Tibial nerve (tissue), 4 donors: ENCODE data around the gene AGAP3. TPM values are rescaled to one million over a fixed set of nuclear protein-coding genes. Genes with fewer than 3 reads are reported as not detected.

Experiments
- DNase-seq, 2 donors: peaks; one replicate each; pipeline ENCODE4 v3.0.0-alpha.2; 2019; ENCODE audit warnings: low spot score in 2 of 2
- H3K27ac ChIP-seq, 4 donors: fragments of 200-600 bp; sonication (generic) in 3 of 4; one replicate each; pipeline ENCODE4 v1.5.1; 2017 to 2019; ENCODE audit warnings: mild to moderate bottlenecking in 1 of 4
- H3K27me3 ChIP-seq, 2 donors: fragments of 200-600 bp; sonication (generic) in 1 of 2; one replicate each; pipeline versions ENCODE4 v1.5.1 to v1.6.0; 2017 to 2019
- H3K36me3 ChIP-seq, 3 donors: fragments of 200-600 bp; sonication (generic); one replicate each; pipeline ENCODE4 v1.5.1; 2018 to 2019
- H3K4me1 ChIP-seq, 4 donors: fragments of 200-600 bp; sonication (generic) in 3 of 4; one replicate each; pipeline ENCODE4 v1.5.1; 2017 to 2019
- H3K4me3 ChIP-seq, 4 donors: fragments of 200-600 bp; sonication (generic) in 3 of 4; one replicate each; pipeline ENCODE4 v1.5.1; 2017 to 2019; ENCODE audit warnings: mild to moderate bottlenecking in 1 of 4, moderate library complexity in 1 of 4
- H3K9me3 ChIP-seq, 4 donors: fragments of 200-600 bp; sonication (generic) in 3 of 4; one replicate each; pipeline ENCODE4 v1.5.1; 2017 to 2019
- EP300 ChIP-seq, 2 donors: sonication (generic); formaldehyde crosslinking; IDR thresholded peaks; one replicate each; pipeline ENCODE4 v1.6.1; 2017; ENCODE audit warnings: antibody characterized with exemption in 2 of 2, mild to moderate bottlenecking in 1 of 2
- POLR2A ChIP-seq, 2 donors: fragments of 450-650 bp; IDR thresholded peaks; one replicate each; pipeline ENCODE4 v1.6.1; 2017; ENCODE audit warnings: antibody characterized with exemption in 2 of 2, mild to moderate bottlenecking in 2 of 2, moderate library complexity in 2 of 2
- WGBS, 2 donors: methylation state at CpG; one replicate each; pipeline ENCODE4 v1.1.5; 2018; 5-methylcytosine and 5-hydroxymethylcytosine counted together
- total RNA-seq, 4 donors: library from RNA; depleted of rRNA; stranded (reverse); fragments of >200 nt; gene quantifications; one replicate each; pipeline ENCODE4 v1.1.0, GENCODE V29; 2016
- TF ChIP-seq, protein P1 (sequence below), 5 experiments: fragments of 200-600 bp in 3 of 5; fragments of 450-650 bp in 2 of 5; sonication (generic) in 3 of 5; IDR thresholded peaks; one replicate each; pipeline ENCODE4 v1.5.1; 2016 to 2019; ENCODE audit warnings: antibody characterized with exemption in 5 of 5, mild to moderate bottlenecking in 3 of 5, moderate library complexity in 2 of 5

Gene AGAP3
- total RNA-seq, 4 donors from 2014 or later, result 40.0 to 114 (median 87.2) TPM

DNA sequence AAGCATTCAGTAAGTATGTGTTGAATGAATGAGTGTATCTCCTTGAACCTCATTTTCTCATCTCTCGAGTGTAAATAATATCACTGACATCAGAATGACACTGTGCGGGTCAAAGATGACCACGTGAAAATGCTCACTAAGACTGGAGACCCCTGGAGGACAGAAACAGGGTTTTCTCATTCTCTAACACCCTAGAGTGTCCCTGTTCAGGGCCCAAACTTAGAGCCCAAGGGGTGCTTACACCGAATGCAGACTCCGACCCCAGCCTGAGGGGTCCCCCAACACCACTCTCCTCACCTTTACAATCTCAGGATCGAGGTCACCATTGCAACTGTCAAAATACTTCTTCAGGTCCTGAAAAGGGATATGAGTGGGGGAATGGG is 30.0 kb upstream of the AGAP3 start:
- WGBS, 2 donors, result 81 to 86% methylated on average over 6 of the region's 6 CpGs
- Histone ChIP-seq H3K9me3 (no peaks in the 10 kb centered on the region), H3K36me3 (peaks cover 0 to 36% (median 0%) of the 10 kb centered on the region in 3 donors), H3K4me1 (peaks cover 0 to 38% (median 27%) of the 10 kb centered on the region in 4 donors), H3K4me3 (no peak overlapping the region), H3K27ac (no peak overlapping the region), H3K27me3 (peaks cover 0 to 6% of the 10 kb centered on the region in 2 donors)
- no peak for TF ChIP-seq POLR2A (IDR thresholded peaks at IDR 0.05)
- TF ChIP-seq, protein P1, sequence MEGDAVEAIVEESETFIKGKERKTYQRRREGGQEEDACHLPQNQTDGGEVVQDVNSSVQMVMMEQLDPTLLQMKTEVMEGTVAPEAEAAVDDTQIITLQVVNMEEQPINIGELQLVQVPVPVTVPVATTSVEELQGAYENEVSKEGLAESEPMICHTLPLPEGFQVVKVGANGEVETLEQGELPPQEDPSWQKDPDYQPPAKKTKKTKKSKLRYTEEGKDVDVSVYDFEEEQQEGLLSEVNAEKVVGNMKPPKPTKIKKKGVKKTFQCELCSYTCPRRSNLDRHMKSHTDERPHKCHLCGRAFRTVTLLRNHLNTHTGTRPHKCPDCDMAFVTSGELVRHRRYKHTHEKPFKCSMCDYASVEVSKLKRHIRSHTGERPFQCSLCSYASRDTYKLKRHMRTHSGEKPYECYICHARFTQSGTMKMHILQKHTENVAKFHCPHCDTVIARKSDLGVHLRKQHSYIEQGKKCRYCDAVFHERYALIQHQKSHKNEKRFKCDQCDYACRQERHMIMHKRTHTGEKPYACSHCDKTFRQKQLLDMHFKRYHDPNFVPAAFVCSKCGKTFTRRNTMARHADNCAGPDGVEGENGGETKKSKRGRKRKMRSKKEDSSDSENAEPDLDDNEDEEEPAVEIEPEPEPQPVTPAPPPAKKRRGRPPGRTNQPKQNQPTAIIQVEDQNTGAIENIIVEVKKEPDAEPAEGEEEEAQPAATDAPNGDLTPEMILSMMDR (IDR thresholded peaks at IDR 0.05), result no peak
- TF ChIP-seq EP300 (IDR thresholded peaks at IDR 0.05), result no peak
- no peak for DNase-seq

DNA sequence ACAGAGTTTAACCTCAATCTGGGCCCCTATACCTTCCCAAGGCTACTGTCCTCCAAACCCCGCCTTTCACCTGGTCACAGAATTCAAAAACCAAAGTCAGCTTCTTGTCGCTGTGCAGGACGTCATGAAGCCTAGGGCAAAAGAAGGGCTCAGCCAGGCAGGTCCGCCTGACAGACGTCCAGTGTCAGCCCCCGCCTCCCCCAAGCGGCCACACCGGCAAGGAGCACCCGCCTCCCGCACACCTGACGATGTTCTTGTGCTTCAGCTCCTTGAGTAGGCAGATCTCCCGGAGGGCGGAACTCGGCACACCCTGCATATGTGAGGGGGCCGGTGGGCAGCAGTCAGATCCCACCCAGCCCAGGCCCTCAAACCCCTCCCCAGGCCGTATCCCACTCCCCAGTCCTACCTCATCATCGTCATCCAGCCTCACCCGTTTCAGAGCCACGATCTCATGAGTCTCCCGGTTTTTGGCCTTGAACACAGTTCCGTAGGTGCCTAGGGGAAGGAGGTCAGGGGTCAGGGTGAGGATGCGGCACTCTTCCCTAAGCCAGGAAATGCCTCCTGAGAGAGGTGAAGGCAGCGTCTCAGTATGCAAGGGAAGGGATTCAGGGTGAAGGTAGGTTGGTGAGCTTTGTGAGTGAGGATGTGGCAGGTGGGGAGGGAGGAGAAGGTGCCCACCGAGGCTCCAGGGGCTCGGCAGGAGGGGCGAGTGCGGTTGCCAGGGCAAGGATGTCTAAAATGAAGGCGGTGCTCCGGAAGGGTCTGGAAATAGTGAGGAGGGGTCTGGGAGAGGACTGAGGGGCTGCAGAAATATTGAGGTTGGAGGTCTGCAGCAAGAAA is 29.4 kb upstream of the AGAP3 start:
- Histone ChIP-seq H3K4me1 (peaks cover 0 to 40% (median 32%) of the 10 kb centered on the region in 4 donors), H3K36me3 (peaks cover 0 to 35% (median 0%) of the 10 kb centered on the region in 3 donors), H3K9me3 (no peaks in the 10 kb centered on the region), H3K4me3 (peak overlapping the region; percentile 39 to 91 (median 79)), H3K27me3 (peaks cover 0 to 6% of the 10 kb centered on the region in 2 donors), H3K27ac (peak overlapping the region in 2 of 4 donors; percentile 95 to 97)
- DNase-seq, result no peak
- TF ChIP-seq, protein P1 (IDR thresholded peaks at IDR 0.05), result no peak
- TF ChIP-seq POLR2A (IDR thresholded peaks at IDR 0.05) (no peak), EP300 (IDR thresholded peaks at IDR 0.05) (no peak)
- 21 to 38% methylated on average over 17 to 29 of the region's 29 CpGs for WGBS, 2 donors

- TF ChIP-seq, protein P1 (IDR thresholded peaks at IDR 0.05), result no peak
- TF ChIP-seq POLR2A (IDR thresholded peaks at IDR 0.05) (no peak), EP300 (IDR thresholded peaks at IDR 0.05) (no peak)
- 1% methylated on average over 13 to 30 of the region's 30 CpGs for WGBS, 2 donors
- Histone ChIP-seq H3K27me3 (peaks cover 0 to under 1% of the 10 kb centered on the region in 2 donors), H3K36me3 (peaks cover 0 to 28% (median 0%) of the 10 kb centered on the region in 3 donors), H3K4me1 (peaks cover 0 to 47% (median 37%) of the 10 kb centered on the region in 4 donors), H3K4me3 (peak within 1 kb of the TSS; percentile 39 to 91 (median 79)), H3K9me3 (no peaks in the 10 kb centered on the region), H3K27ac (peak within 1 kb of the TSS; percentile 93 to 97 (median 96))
- DNase-seq, result peak in 1 of 2 donors; percentile 32
These were observed 28.7 kb upstream of the AGAP3 start, which contains the start of gene CDK5 for GRCh38 chr7:151057506-151057988. Gene CDK5 (minus strand): TSS chr7:151057897. CDS start chr7:151057848, 49 bp downstream.

DNA sequence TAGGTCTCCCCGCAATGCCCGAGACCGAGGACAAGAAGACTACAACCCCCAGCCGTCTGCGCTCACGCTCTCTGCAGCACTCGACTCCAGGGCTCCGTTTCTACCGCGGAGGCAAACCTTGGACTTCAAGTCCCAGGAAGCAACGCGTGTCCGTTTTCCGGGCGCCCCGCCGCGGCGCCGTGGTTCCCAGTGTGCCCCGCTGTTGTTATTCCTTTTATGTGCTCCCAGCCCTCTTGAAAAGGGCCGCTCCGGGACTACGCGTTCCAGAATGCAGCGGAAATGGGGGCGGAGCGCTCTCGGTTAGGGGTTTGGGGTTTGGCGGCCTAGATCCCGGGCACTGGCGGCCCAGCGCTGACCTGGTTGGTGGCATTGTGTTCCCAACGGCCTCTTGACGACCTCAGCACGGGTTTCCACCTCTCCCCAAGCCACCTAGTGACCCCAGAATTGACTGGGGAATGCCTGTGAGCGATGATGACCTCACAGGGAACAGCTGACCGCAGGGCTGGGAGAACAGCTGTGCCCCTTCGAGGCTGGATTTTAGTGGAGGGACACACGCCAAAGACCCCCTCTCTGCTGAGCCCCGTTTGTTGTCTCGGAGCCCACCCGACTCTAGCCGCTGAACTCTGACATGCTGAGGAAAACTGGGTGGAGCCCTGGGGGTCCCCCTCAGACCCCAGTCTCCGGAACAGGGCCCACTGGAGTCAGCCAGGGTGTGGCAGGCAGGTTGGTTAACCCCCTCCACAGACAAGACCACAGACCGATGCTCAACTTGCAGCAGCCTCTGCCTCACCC is 28.1 kb upstream of the AGAP3 start:
- Histone ChIP-seq H3K27ac (peak overlapping the region; percentile 93 to 97 (median 96)), H3K9me3 (no peaks in the 10 kb centered on the region), H3K4me3 (peak overlapping the region; percentile 39 to 91 (median 79)), H3K4me1 (peaks cover 0 to 53% (median 42%) of the 10 kb centered on the region in 4 donors), H3K27me3 (no peaks in the 10 kb centered on the region), H3K36me3 (peaks cover 0 to 22% (median 0%) of the 10 kb centered on the region in 3 donors)
- DNase-seq, result peak; percentile 95 to 97
- TF ChIP-seq EP300 (IDR thresholded peaks at IDR 0.05), result peak; percentile 93 to 98
- peak; percentile 77 to 97 for TF ChIP-seq POLR2A (IDR thresholded peaks at IDR 0.05)
- TF ChIP-seq, protein P1 (IDR thresholded peaks at IDR 0.05), result peak in 2 of 5 experiments; percentile 27 to 28
- 0% methylated on average over 21 to 39 of the region's 46 CpGs for WGBS, 2 donors
